T47D (cell line): ENCODE data around the gene CHST11.

ENCODE experiments used
- DNase-seq, 2 experiments: peaks; one replicate each; pipeline versions ENCODE4 v3.0.0 to v3.0.0-alpha.2; 2011 to 2012; ENCODE audit warnings: low read depth in 1 of 2, low spot score in 1 of 2
- JUND ChIP-seq: IDR thresholded peaks from 2 replicates; pipeline ENCODE4 v1.6.1; 2012; ENCODE audit warnings: low read depth
- in situ Hi-C: cut with HindIII; loops from 2 replicates; pipeline ENCODE4 v1.10.0; 2016; ENCODE audit warnings: low sequenced_read_pairs, low pct_unique_long_range_greater_than_20kb

The CHST11 gene

DNA sequence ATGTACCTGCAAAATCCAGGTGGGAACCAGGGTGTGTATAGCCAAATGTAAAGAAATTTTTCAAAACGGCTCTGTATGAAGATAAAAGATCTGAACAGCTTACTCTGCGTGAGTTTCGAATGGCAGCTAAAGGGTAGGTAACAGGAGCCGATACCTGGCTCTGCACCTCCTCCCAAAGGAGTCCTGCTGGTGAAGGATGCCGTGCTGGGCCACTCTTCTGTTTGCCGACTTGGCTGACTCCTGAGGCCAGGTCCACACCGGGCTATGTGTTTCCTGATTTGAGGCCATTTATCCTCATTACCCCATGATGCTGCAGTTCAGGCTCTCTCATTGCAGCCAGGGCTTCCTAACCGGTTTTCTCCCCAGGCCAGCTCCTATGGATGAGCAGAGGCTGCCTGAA is 256.7 kb downstream of the CHST11 start:
- in situ Hi-C loops: no loop called here
- no peak for TF ChIP-seq JUND
- DNase-seq: no peak

DNA sequence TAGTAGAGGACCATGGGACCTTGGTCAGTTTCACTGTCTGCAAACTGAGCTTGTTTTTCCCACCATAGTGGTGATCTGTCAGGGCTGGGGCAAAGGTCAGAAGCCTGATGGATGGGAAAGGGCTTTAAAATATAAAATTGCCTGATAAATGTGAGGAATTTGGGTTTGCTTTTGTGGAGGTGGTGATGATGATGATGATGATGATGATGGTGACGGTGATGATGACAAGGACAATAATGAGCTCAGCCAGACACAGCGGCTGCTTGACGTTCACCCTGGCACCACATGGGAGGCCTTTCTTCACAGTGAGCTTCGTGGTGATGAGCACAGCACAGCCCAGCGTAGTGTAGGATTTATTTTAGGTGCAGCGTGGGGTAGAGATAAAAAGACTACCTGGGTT is 257.6 kb downstream of the CHST11 start:
- TF ChIP-seq JUND: no peak
- in situ Hi-C loops: no loop called here

DNA sequence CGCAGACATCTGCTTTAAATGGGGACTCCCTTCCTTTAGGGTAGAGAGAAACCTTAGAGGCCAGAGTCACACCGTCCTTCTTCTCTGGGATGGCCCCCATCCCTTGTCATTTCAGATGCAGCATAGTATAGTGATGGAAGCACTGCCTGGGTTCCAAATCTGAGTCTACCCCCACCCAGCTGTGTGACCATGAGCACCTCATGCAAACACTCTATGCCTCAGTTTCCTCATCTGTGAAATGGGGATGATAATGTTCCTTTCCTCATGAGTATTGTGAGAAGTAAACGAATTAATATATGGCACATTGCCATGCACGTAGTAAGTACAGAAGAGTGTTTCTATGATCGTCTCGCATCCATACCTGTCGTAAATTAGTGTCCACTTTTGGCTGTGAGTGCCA is 259.4 kb downstream of the CHST11 start:
- DNase-seq: no peak
- in situ Hi-C loops: no loop called here
- TF ChIP-seq JUND: no peak

More for the DNA sequence above, 257.6 kb downstream of the CHST11 start:
- DNase-seq: no peak

DNA sequence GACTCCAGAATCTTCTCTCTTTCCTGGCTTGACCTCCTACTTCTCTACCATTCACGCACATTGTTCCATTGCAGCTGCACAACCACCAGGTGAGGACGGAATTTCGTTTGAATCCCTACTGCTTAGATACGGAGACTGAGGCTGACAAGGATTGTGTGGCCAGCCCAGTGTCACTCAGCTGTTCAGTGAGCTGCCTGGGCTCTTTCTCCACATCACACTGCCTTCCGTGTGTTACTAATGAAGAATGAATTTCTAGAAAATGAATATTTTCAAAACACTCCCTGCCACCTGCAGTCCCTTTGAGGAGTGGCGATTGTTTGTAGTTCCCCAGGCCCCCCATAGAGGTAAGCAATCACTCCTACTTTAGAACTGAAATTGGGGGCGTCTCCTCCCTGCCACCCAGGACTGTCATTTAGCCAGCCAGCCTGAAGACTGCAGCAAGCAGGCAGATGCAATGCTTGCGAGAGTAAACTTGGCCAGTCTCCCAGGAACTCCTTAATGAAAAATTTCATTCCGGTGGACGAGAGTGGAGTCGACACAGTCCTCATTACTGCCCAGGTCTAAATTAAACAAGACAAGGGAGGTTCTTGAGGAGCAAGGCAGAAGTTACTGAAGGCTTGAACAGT is 261.7 kb downstream of the CHST11 start:
- DNase-seq: no peak
- in situ Hi-C loops: no loop called here
- no peak for TF ChIP-seq JUND

DNA sequence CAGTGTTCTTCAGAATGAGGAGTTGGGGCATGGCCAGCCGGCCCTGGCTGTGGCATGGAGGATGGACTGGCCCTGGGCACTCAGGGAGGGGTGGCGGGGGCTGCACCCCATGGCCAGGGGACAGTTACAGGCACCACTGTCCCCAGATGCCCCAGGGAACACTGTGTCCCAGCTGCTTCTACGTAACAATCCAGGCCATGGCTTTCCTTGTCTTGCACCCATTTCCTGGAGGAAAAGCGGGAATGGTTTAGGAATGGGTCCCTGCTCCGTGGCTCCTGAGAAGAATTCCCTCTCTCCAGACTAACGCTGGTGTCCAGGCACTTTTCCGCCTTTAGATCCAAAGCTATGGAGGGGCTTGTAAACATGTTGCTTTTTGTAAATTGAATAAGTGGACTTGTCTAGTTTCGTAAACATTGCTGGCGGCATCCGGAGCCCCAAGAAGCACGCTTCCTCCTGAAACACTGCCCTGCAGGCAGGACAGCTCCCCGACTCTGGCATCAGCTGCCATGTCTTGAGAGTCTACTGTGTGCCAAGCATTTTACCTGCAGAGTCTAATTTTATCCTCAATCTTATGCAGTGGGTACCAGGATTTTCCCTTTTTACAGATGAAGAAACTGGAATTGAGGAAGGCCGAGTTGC is 263.1 kb downstream of the CHST11 start:
- TF ChIP-seq JUND: no peak
- in situ Hi-C loops: no loop called here
- no peak for DNase-seq

DNA sequence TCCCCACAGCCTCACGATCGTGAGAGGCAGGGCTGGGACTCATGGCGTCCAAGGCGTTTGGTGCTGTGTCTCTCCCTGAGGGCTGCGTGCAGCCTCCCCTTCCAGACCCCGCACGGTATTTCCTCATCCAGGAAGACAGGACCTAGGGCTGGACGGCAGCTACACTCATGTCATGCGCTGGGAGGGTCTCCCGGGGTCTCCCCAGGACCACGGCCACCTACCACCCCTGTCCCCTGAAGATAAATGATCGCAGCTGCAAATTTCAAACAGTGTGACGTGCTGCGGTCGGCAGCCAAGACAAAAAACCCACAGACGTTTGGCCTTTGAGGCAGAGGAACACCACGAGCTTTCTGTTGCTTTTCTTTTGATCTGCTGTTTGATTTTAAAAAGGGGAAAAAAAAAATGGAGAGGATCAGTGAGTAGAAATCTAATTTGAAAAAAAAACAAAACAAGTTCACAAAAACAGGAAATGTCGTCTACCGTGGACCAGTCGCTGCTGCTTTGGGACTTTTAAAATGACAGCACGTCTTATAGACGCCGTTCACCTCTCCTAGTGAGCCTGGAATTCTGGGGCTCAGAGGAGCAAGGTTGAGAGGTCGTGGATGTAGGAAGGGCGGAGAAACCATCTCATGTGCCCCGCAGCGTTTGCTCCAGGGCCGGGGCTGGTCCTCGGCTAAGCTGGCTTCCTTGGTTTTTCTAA is 263.7 kb downstream of the CHST11 start:
- no peak for TF ChIP-seq JUND
- DNase-seq: no peak

DNA sequence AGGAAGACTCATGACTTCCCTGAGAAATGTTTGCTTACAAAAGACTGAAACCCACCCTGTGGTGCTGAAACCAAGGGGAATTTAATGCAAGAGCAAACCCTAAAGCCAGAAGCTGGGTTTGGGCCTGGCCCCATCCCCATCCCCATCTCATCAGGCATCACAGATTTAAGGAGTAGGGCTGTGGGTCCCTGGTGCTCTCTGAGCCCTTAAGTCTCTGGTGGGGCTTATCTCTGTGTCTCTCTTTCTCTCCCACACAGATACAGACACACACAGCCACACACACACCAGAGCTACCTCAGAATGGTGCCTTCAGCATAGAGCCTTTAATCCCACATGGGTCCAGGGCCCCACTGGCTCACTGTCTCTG is 264.3 kb downstream of the CHST11 start:
- TF ChIP-seq JUND: no peak
- no peak for DNase-seq
- in situ Hi-C loops: no loop called here

More for the DNA sequence above, 263.7 kb downstream of the CHST11 start:
- in situ Hi-C loops: no loop called here

DNA sequence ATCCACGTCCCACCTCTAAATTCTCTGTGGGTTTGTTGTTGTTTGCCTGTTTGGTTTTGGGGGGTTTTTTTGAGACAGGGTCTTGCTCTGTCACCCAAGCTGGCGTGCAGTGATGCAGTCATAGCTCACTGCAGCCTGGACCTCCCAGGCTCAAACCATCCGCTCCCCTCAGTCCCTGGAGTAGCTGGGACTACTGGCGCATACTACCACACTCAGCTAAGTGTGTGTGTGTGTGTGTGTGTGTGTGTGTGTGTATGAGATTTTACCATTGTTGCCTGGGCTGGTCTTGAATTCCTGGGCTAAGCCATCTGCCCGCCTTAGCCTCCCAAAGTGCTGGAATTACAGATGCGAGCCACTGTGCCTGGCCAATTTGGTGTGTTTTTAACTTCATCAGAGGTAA is 265.2 kb downstream of the CHST11 start:
- no peak for TF ChIP-seq JUND
- DNase-seq: no peak
- in situ Hi-C loops: no loop called here

DNA sequence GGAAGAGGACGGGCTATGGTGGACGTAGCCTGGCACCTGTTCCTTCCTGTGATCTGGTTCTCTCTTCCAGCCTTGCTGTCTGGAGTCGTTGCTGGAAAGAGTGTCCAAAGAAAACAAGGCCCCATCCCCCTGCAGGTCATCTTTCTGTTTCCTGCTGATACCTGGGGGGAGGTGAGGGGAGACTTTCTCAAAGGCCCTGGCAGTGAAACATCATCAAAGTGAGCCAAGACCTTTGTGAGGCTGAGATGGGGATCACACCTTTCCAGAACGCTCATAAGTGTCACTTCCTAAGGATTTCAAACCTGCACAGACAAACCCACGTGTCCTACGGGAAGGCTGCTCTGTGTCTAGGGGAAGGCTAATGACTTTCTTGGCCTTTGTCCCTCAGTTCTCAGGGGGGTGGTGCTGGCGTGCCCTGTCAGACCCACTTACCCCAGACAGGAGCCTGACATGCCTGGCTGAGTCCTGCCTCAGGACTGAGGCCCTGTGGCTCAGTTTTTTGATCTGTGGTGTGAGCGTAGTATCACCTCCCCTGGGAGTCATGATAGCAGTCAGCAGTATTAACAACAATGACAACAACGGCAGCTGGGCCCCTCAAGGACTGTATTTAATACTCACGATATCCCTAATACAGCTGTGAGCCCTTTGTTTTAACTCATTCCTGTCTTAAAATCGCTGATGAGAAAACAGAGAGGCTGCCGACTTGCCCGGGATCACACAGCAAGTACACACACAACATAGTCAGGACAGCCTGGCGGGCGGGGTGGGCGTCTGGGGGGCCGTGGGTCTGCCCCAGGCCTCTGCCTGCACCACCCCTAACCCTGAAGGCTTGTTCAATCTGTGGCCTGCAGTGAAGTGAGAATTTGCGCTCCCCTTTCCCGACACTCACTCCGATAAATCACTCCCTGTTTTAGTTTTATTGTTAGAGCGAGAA is 266.1 kb downstream of the CHST11 start:
- DNase-seq: no peak
- in situ Hi-C loops: no loop called here

DNA sequence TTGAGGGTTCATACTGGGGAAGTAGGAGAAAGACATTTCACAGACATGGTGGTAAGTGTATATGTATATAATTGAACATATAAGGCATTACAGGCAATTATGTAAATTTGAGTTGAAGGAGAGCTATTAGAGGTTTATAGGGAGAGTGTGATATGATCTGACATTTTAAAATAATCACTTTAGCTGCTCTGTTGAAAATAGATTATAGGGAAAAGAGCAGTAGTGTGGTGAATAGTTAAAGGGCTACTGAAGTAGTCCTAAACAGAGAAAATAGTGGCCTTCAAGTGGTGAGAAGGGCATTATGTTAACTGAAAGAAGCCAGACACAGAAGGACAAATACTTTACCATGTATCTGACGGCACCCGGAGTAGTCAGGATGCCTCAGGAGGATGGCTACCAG is 267.1 kb downstream of the CHST11 start:
- DNase-seq: no peak
- TF ChIP-seq JUND: no peak
- in situ Hi-C loops: no loop called here

More for the DNA sequence above, 266.1 kb downstream of the CHST11 start:
- no peak for TF ChIP-seq JUND

DNA sequence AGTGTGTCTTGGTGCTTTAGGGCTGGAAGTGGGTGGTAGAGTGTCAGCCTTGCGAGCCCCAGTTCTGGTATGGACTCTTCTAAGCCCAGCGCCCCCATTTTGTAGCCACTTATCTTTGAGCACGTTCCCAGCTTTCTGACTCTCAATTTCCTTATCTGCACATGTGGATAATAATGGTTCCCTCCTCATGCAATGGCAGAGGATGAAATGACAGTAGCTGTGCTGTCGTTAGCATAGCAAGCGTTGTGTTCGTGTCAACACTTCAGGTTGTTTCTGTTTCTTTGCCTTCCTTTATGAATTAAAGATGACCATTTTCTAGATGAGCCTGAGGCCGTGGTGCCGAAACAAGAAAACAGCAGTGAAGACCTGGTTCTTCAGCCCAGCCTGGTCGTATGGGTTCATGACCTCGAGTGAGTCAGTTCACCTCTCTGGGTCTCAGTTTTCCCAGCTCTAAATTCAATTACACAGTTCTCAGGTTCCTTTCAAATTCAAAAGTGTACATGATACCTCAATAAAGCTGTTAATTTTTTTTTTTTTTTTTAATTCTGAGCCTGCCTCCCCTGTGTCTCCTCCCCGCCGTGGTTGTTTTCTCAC is 268.3 kb downstream of the CHST11 start:
- DNase-seq: no peak
- TF ChIP-seq JUND: no peak
- in situ Hi-C loops: no loop called here

DNA sequence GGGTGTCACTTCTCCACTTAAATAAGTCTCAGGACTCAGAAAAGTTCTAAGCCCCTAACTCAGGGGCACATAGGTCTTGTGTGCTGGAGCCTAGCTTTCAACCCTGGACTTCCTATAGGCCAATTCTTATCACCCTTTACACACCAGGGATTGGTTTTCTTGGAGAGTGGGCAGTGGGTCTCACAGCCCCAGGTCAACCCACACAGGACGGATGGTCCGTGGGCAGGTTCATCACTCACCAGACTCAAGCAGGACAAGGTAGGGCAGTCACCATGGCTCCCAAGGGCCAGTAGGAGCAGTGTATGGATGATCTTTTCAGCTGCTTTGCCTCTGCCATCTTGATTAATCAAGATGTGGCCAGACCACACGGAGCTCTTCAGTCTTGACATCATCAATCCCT is 268.9 kb downstream of the CHST11 start:
- TF ChIP-seq JUND: no peak
- DNase-seq: no peak
- in situ Hi-C loops: no loop called here
